HL-60 (cell line): ENCODE data around the gene AP1B1.

Experiments
- CTCF ChIP-seq: IDR thresholded peaks from one replicate; pipeline ENCODE4 v1.5.1; 2011; ENCODE audit warnings: low read length, control low read depth, inconsistent platforms; ENCODE audit not compliant: insufficient read depth
- GABPA ChIP-seq: IDR thresholded peaks from 2 replicates; pipeline ENCODE4 v1.6.1; 2012; ENCODE audit warnings: low read depth
- REST ChIP-seq: IDR thresholded peaks from 2 replicates; pipeline ENCODE4 v1.6.1; 2012; ENCODE audit warnings: low read depth; ENCODE audit not compliant: insufficient replicate concordance

GRCh38 chr22:29393019-29393608, 4.7 kb upstream of the AP1B1 start:
- TF ChIP-seq CTCF (no peak), REST (no peak), GABPA (no peak)
